SK-N-SH (cell line): ENCODE measurements around the gene TXNDC16. TPM values are rescaled to one million over a fixed set of nuclear protein-coding genes. Genes with fewer than 3 reads are reported as not detected.

Experiments
- CTCF ChIA-PET: fragments of 300-600, 350-600 bp; formaldehyde crosslinking; extraction: SDS; loops from one replicate; lab custom pipeline; 2021; lab: Yijun Ruan, JAX
- POLR2A ChIA-PET: fragments of 350-600 bp; sonication (Branson Sonifier 250); formaldehyde crosslinking; extraction: SDS; loops from one replicate; lab custom pipeline; 2020; ENCODE audit warnings: antibody characterized with exemption, inconsistent platforms; lab: Yijun Ruan, JAX
- DNase-seq: peaks from one replicate; pipeline ENCODE4 v3.0.0; 2012
- H2AFZ ChIP-seq: fragments of 200-600 bp; sonication (generic); 2 replicates; pipeline ENCODE4 v1.8.1; 2016; ENCODE audit warnings: antibody characterized with exemption, mild to moderate bottlenecking, low read depth
- H3F3A ChIP-seq: fragments of 200-600 bp; sonication (generic); replicated peaks from 2 replicates; pipeline ENCODE3; 2016; ENCODE audit warnings: antibody characterized with exemption, mild to moderate bottlenecking; ENCODE audit not compliant: insufficient read depth
- H3K27ac ChIP-seq, 2 experiments: fragments of 200-500 bp in 1 of 2; fragments of 200-600 bp in 1 of 2; sonication (Bioruptor generic) in 1 of 2; sonication (generic), shearing (Covaris generic) in 1 of 2; 2 replicates each; pipeline versions ENCODE4 v1.5.1 to v1.6.1; 2014 to 2016; ENCODE audit warnings: low read depth in 2 of 2, inconsistent platforms in 1 of 2, low read length in 1 of 2, mild to moderate bottlenecking in 1 of 2, mixed read lengths in 1 of 2
- H3K27me3 ChIP-seq: fragments of 200-600 bp; sonication (generic), shearing (Covaris generic); 2 replicates; pipeline ENCODE4 v1.6.1; 2016; ENCODE audit warnings: mixed run types; ENCODE audit not compliant: insufficient read depth
- H3K36me3 ChIP-seq, 2 experiments: fragments of 200-500 bp in 1 of 2; fragments of 200-600 bp in 1 of 2; sonication (Bioruptor generic) in 1 of 2; sonication (generic) in 1 of 2; replicated peaks in 1 of 2; 2 replicates each; pipeline versions ENCODE3 to v1.5.1; 2014 to 2016; ENCODE audit warnings: low read length in 1 of 2, mild to moderate bottlenecking in 1 of 2; ENCODE audit not compliant: insufficient read depth in 2 of 2, control insufficient read depth in 1 of 2
- H3K4me1 ChIP-seq, 2 experiments: fragments of 200-500 bp in 1 of 2; fragments of 200-600 bp in 1 of 2; sonication (Bioruptor generic) in 1 of 2; sonication (generic), shearing (Covaris generic) in 1 of 2; 2 replicates each; pipeline versions ENCODE4 v1.5.1 to v1.6.1; 2014 to 2016; ENCODE audit warnings: low read depth in 1 of 2, low read length in 1 of 2, mixed run types in 1 of 2; ENCODE audit not compliant: insufficient read depth in 2 of 2, control insufficient read depth in 1 of 2
- H3K4me2 ChIP-seq: fragments of 200-600 bp; sonication (generic), shearing (Covaris generic); 2 replicates; pipeline ENCODE4 v1.6.1; 2017; ENCODE audit warnings: mixed run types
- H3K4me3 ChIP-seq, 2 experiments: fragments of 200-500 bp in 1 of 2; fragments of 200-600 bp in 1 of 2; sonication (Bioruptor generic) in 1 of 2; sonication (generic), shearing (Covaris generic) in 1 of 2; 2 replicates each; pipeline versions ENCODE4 v1.5.1 to v1.8.1; 2014 to 2016; ENCODE audit warnings: low read depth in 2 of 2, inconsistent platforms in 1 of 2, low read length in 1 of 2, mild to moderate bottlenecking in 1 of 2, mixed read lengths in 1 of 2, moderate library complexity in 1 of 2
- H3K79me2 ChIP-seq: fragments of 200-600 bp; sonication (generic); 2 replicates; pipeline ENCODE4 v1.8.1; 2017; ENCODE audit warnings: mild to moderate bottlenecking; ENCODE audit not compliant: insufficient read depth
- H3K9ac ChIP-seq: fragments of 200-600 bp; sonication (generic); 2 replicates; pipeline ENCODE4 v1.6.1; 2017; ENCODE audit warnings: mixed run types
- H3K9me2 ChIP-seq: fragments of 200-600 bp; sonication (generic); 2 replicates; pipeline ENCODE4 v1.6.1; 2017; ENCODE audit warnings: mixed run types
- H3K9me3 ChIP-seq: fragments of 200-600 bp; sonication (generic); 2 replicates; pipeline ENCODE4 v1.6.1; 2017; ENCODE audit warnings: mixed run types, mild to moderate bottlenecking, moderate library complexity
- H4K20me1 ChIP-seq: fragments of 200-600 bp; sonication (generic); 2 replicates; pipeline ENCODE4 v1.6.1; 2017; ENCODE audit warnings: mild to moderate bottlenecking, mixed run types; ENCODE audit not compliant: insufficient read depth
- EP300 ChIP-seq, 2 experiments: IDR thresholded peaks; 2 replicates each; pipeline versions ENCODE4 v1.4.0 to v1.6.1; 2012; ENCODE audit warnings: borderline replicate concordance in 1 of 2, low read depth in 1 of 2, low read length in 1 of 2
- EZH2phosphoT487 ChIP-seq: fragments of 200-600 bp; sonication (generic); IDR thresholded peaks from 2 replicates; pipeline ENCODE4 v1.6.1; 2017; ENCODE audit warnings: low read depth, mixed run types, mild to moderate bottlenecking, antibody characterized with exemption, moderate library complexity, borderline replicate concordance
- FOXJ3 ChIP-seq: sonication (generic); formaldehyde crosslinking; IDR thresholded peaks from 2 replicates; pipeline ENCODE4 v1.5.1; 2020; ENCODE audit warnings: mild to moderate bottlenecking, missing genetic modification reagents
- JUND ChIP-seq: IDR thresholded peaks from 2 replicates; pipeline ENCODE4 v1.4.0; 2012
- MXI1 ChIP-seq: IDR thresholded peaks from 2 replicates; pipeline ENCODE4 v1.6.1; 2012; ENCODE audit warnings: mild to moderate bottlenecking, low read depth, low read length, improper control_type of control experiment
- NFIC ChIP-seq: IDR thresholded peaks from 2 replicates; pipeline ENCODE4 v1.4.0; 2012; ENCODE audit warnings: borderline replicate concordance
- NRF1 ChIP-seq: IDR thresholded peaks from 2 replicates; pipeline ENCODE4 v1.6.1; 2012; ENCODE audit warnings: low read depth, mild to moderate bottlenecking, low read length
- POLR2AphosphoS5 ChIP-seq: IDR thresholded peaks from 2 replicates; pipeline ENCODE4 v1.6.1; 2012; ENCODE audit warnings: low read depth, low read length
- RAD21 ChIP-seq: IDR thresholded peaks from 2 replicates; pipeline ENCODE4 v1.6.1; 2012; ENCODE audit warnings: mild to moderate bottlenecking, low read length
- RCOR1 ChIP-seq: fragments of 150-350 bp; IDR thresholded peaks from 2 replicates; pipeline ENCODE4 v1.6.1; 2017; ENCODE audit warnings: antibody characterized with exemption, low read length
- RFX5 ChIP-seq: IDR thresholded peaks from 2 replicates; pipeline ENCODE4 v1.6.1; 2012; ENCODE audit warnings: mild to moderate bottlenecking, improper control_type of control experiment, low read length
- TAF1 ChIP-seq: IDR thresholded peaks from 2 replicates; pipeline ENCODE4 v1.6.1; 2012; ENCODE audit warnings: low read depth, mild to moderate bottlenecking, low read length, moderate library complexity, borderline replicate concordance
- TEAD4 ChIP-seq: IDR thresholded peaks from 2 replicates; pipeline ENCODE4 v1.4.0; 2012; ENCODE audit warnings: mild to moderate bottlenecking, borderline replicate concordance; ENCODE audit not compliant: insufficient read depth
- YY1 ChIP-seq: IDR thresholded peaks from 2 replicates; pipeline ENCODE4 v1.4.0; 2012; ENCODE audit warnings: low read depth, mild to moderate bottlenecking
- WGBS: methylation state at CpG from one replicate; pipeline ENCODE4 v1.1.6; 2017; ENCODE audit warnings: low lambda C conversion rate; 5-methylcytosine and 5-hydroxymethylcytosine counted together
- polyA plus RNA-seq, 3 experiments: library from polyadenylated mRNA; depleted of rRNA; stranded (reverse); fragments of >200 nt; gene quantifications; 2 replicates each; pipeline ENCODE4 v1.2.3, GENCODE V29; 2012
- TF ChIP-seq, protein P1 (sequence below): fragments of 150-350 bp; IDR thresholded peaks from 2 replicates; pipeline ENCODE4 v1.6.1; 2016; ENCODE audit warnings: mild to moderate bottlenecking, low read depth, low read length
- TF ChIP-seq, protein P2 (sequence below): IDR thresholded peaks from 2 replicates; pipeline ENCODE4; 2012
- TF ChIP-seq, protein P3 (sequence below): fragments of 150-350 bp; IDR thresholded peaks from 2 replicates; pipeline ENCODE4 v1.6.1; 2017; ENCODE audit warnings: antibody characterized with exemption, low read length, low read depth, borderline replicate concordance
- TF ChIP-seq, protein P4 (sequence below): IDR thresholded peaks from 2 replicates; pipeline ENCODE4 v1.4.0; 2012; ENCODE audit warnings: low read depth, borderline replicate concordance
- TF ChIP-seq, protein P5 (sequence below): IDR thresholded peaks from 2 replicates; pipeline ENCODE4 v1.4.0; 2012; ENCODE audit warnings: low read depth
- TF ChIP-seq, protein P6 (sequence below): IDR thresholded peaks from 2 replicates; pipeline ENCODE4 v1.4.0; 2012; ENCODE audit warnings: low read depth, borderline replicate concordance

The TXNDC16 gene
- polyA plus RNA-seq, 1 of the 3 experiments (the other 2 are of a cell fraction): 0.95 TPM

DNA sequence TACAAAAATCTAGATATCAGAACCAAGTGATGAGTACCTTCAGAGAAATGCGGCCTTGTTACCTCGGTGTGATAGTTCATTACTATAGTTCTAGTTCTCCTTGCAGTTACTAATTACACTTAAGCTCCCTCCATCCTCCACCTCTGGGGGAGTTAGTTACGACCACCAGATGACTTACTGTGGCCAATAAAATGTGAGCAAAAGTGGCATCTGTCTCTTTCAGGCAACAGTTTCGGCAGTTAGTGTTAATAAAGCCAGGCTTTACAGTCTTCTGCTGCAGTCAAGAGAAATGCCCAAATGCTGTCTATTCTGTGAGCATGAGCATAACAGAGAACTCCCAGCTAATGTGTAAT is 6.0 kb downstream of the TXNDC16 start:
- DNase-seq: no peak
- Histone ChIP-seq H3K27me3 (no peaks in the 10 kb centered on the region), H3K9me2 (no peaks in the 10 kb centered on the region), H3K9ac (no peak overlapping the region), H3K79me2 (no peaks in the 10 kb centered on the region), H4K20me1 (no peaks in the 10 kb centered on the region), H3K9me3 (no peaks in the 10 kb centered on the region), H3F3A (peaks cover 1% of the 10 kb centered on the region), H3K36me3 (peaks cover 0 to 6% of the 10 kb centered on the region in 2 experiments), H2AFZ (no peak overlapping the region), H3K4me3 (no peak overlapping the region), H3K4me2 (no peak overlapping the region), H3K27ac (no peak overlapping the region), H3K4me1 (peaks cover 0 to 5% of the 10 kb centered on the region in 2 experiments; a peak in 1 of 4 replicates)
- 88% methylated on average over 4 of the region's 4 CpGs for WGBS
- TF ChIP-seq POLR2AphosphoS5: no peak
- TF ChIP-seq, protein P1, sequence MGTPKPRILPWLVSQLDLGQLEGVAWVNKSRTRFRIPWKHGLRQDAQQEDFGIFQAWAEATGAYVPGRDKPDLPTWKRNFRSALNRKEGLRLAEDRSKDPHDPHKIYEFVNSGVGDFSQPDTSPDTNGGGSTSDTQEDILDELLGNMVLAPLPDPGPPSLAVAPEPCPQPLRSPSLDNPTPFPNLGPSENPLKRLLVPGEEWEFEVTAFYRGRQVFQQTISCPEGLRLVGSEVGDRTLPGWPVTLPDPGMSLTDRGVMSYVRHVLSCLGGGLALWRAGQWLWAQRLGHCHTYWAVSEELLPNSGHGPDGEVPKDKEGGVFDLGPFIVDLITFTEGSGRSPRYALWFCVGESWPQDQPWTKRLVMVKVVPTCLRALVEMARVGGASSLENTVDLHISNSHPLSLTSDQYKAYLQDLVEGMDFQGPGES: no peak
- no peak for TF ChIP-seq RAD21
- TF ChIP-seq, protein P2, sequence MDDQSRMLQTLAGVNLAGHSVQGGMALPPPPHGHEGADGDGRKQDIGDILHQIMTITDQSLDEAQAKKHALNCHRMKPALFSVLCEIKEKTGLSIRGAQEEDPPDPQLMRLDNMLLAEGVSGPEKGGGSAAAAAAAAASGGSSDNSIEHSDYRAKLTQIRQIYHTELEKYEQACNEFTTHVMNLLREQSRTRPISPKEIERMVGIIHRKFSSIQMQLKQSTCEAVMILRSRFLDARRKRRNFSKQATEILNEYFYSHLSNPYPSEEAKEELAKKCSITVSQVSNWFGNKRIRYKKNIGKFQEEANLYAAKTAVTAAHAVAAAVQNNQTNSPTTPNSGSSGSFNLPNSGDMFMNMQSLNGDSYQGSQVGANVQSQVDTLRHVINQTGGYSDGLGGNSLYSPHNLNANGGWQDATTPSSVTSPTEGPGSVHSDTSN: no peak
- no peak for TF ChIP-seq NRF1
- no peak for TF ChIP-seq TEAD4
- TF ChIP-seq JUND: no peak
- TF ChIP-seq, protein P3, sequence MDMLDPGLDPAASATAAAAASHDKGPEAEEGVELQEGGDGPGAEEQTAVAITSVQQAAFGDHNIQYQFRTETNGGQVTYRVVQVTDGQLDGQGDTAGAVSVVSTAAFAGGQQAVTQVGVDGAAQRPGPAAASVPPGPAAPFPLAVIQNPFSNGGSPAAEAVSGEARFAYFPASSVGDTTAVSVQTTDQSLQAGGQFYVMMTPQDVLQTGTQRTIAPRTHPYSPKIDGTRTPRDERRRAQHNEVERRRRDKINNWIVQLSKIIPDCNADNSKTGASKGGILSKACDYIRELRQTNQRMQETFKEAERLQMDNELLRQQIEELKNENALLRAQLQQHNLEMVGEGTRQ: no peak
- TF ChIP-seq, protein P4, sequence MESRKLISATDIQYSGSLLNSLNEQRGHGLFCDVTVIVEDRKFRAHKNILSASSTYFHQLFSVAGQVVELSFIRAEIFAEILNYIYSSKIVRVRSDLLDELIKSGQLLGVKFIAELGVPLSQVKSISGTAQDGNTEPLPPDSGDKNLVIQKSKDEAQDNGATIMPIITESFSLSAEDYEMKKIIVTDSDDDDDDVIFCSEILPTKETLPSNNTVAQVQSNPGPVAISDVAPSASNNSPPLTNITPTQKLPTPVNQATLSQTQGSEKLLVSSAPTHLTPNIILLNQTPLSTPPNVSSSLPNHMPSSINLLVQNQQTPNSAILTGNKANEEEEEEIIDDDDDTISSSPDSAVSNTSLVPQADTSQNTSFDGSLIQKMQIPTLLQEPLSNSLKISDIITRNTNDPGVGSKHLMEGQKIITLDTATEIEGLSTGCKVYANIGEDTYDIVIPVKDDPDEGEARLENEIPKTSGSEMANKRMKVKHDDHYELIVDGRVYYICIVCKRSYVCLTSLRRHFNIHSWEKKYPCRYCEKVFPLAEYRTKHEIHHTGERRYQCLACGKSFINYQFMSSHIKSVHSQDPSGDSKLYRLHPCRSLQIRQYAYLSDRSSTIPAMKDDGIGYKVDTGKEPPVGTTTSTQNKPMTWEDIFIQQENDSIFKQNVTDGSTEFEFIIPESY: no peak
- no peak for TF ChIP-seq FOXJ3 (CRISPR knock-in tag)
- no peak for TF ChIP-seq TAF1
- TF ChIP-seq MXI1: no peak
- no peak for TF ChIP-seq NFIC
- no peak for TF ChIP-seq RCOR1
- no peak for TF ChIP-seq YY1
- TF ChIP-seq EZH2phosphoT487: no peak
- no peak for TF ChIP-seq RFX5
- TF ChIP-seq, protein P5, sequence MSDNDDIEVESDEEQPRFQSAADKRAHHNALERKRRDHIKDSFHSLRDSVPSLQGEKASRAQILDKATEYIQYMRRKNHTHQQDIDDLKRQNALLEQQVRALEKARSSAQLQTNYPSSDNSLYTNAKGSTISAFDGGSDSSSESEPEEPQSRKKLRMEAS: no peak
- no peak for TF ChIP-seq EP300 (IDR thresholded peaks at IDR 0.05; ENCODE audit: borderline replicate concordance in 1 of 2, low read depth in 1 of 2, low read length in 1 of 2)
- TF ChIP-seq, protein P6, sequence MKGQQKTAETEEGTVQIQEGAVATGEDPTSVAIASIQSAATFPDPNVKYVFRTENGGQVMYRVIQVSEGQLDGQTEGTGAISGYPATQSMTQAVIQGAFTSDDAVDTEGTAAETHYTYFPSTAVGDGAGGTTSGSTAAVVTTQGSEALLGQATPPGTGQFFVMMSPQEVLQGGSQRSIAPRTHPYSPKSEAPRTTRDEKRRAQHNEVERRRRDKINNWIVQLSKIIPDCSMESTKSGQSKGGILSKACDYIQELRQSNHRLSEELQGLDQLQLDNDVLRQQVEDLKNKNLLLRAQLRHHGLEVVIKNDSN: no peak
- CTCF ChIA-PET: interaction anchor here (0.9 kb wide), 1 partner anchor 10 kb away, joined by 3 read pairs; no protein-coding TSS in a partner anchor
- POLR2A ChIA-PET: no interaction called here
